Measurements from ENCODE around the gene CFAP99.

Gene CFAP99

DNA sequence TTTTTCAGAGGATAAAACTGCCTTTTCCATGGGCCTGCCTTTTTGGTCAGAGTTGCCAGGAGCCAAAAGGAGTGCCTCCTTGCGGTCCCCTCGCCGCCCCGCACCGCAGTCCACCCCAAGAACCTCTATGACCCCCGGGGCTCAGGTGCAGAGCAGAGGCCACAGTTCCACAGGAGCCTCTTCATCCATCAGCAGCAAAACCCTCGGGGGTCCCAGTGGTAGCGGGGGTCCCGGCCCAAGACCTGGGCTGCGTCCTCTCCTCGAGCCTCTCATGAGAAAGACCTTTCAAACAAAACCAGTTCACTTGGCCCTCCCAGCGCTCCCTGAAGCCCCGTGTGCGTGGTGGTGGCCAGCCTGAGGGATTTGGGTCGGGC lies 17.2 kb upstream of the CFAP99 start:
- Histone ChIP-seq H3K79me2 (ENCODE audit: control insufficient read depth, low read length) (no peaks in the 10 kb centered on the region), H3K36me3 (ENCODE audit: control insufficient read depth, low read length) (no peaks in the 10 kb centered on the region), H3K4me3 (ENCODE audit: low read length) (no peak overlapping the region), H3K27me3 (ENCODE audit: control insufficient read depth, low read length) (peaks cover 18% of the 10 kb centered on the region), H3K27ac (ENCODE audit: low read depth, low read length) (no peak overlapping the region), H3K4me1 (ENCODE audit: control insufficient read depth, low read length) (no peaks in the 10 kb centered on the region), H3K9me2 (replicated peaks; ENCODE audit: control insufficient read depth, low read length) (no peaks in the 10 kb centered on the region), H4K20me1 (ENCODE audit: control insufficient read depth, insufficient read depth, low read depth, low read length) (no peaks in the 10 kb centered on the region), H3K9me3 (ENCODE audit: control insufficient read depth, insufficient read depth, low read length) (no peaks in the 10 kb centered on the region), H3K4me2 (ENCODE audit: low read length) (no peak overlapping the region), H3F3A (ENCODE audit: control insufficient read depth, insufficient read depth) (no peaks in the 10 kb centered on the region)
- no peak for TF ChIP-seq EZH2phosphoT487 (IDR thresholded peaks at IDR 0.05; ENCODE audit: borderline replicate concordance, low read length)
- TF ChIP-seq, protein P1, sequence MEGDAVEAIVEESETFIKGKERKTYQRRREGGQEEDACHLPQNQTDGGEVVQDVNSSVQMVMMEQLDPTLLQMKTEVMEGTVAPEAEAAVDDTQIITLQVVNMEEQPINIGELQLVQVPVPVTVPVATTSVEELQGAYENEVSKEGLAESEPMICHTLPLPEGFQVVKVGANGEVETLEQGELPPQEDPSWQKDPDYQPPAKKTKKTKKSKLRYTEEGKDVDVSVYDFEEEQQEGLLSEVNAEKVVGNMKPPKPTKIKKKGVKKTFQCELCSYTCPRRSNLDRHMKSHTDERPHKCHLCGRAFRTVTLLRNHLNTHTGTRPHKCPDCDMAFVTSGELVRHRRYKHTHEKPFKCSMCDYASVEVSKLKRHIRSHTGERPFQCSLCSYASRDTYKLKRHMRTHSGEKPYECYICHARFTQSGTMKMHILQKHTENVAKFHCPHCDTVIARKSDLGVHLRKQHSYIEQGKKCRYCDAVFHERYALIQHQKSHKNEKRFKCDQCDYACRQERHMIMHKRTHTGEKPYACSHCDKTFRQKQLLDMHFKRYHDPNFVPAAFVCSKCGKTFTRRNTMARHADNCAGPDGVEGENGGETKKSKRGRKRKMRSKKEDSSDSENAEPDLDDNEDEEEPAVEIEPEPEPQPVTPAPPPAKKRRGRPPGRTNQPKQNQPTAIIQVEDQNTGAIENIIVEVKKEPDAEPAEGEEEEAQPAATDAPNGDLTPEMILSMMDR (IDR thresholded peaks at IDR 0.05; ENCODE audit: low read depth, low read length, poor library complexity, severe bottlenecking): no peak

DNA sequence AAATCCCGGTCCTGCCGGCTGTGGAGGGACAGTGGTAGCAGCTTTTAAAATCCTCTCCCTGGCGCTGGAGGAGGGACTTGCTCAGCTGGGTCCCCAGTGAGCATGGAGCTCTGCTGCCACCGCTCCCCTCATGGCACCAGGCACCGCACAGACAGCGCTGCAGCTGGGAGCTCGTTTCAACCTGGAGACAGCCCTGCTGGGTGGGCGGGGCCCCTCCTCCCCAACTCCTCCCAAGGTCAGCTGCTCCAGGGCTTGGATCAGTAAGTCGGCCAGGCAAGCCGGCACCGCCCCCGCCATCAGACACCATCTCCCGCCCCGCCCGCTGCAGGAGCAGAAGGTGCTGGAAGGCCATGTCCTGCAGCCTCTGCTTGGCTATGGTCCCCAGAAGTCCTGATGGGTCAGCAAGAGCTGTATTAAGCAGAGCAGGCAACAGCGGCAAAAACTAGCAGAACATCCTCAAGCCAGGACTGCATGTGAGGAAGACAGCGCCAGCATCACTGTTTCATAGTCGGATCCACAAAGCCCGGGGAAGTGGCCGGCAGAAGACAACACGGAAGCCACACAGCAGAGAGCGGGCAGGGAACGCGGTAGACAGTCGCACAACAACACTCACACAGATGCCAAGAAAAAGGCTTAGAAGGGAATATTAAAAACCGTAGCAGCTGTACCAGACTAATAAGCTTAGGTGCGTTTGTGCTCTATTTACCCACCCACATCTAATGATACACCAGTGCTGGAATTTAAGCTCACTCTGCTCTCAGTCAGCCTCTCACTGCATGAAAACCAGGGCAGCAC lies 16.5 kb upstream of the CFAP99 start:
- Histone ChIP-seq H3K4me1 (ENCODE audit: control insufficient read depth, low read length) (no peaks in the 10 kb centered on the region), H3K27ac (ENCODE audit: low read depth, low read length) (no peak overlapping the region), H3K36me3 (ENCODE audit: control insufficient read depth, low read length) (no peaks in the 10 kb centered on the region), H3K9me2 (replicated peaks; ENCODE audit: control insufficient read depth, low read length) (no peaks in the 10 kb centered on the region), H3K9me3 (ENCODE audit: control insufficient read depth, insufficient read depth, low read length) (no peaks in the 10 kb centered on the region), H3F3A (ENCODE audit: control insufficient read depth, insufficient read depth) (no peaks in the 10 kb centered on the region), H3K27me3 (ENCODE audit: control insufficient read depth, low read length) (peaks cover 18% of the 10 kb centered on the region), H3K4me3 (ENCODE audit: low read length) (no peak overlapping the region), H4K20me1 (ENCODE audit: control insufficient read depth, insufficient read depth, low read depth, low read length) (no peaks in the 10 kb centered on the region), H3K4me2 (ENCODE audit: low read length) (no peak overlapping the region), H3K79me2 (ENCODE audit: control insufficient read depth, low read length) (no peaks in the 10 kb centered on the region)
- TF ChIP-seq, protein P1 (IDR thresholded peaks at IDR 0.05; ENCODE audit: low read depth, low read length, poor library complexity, severe bottlenecking): no peak
- no peak for TF ChIP-seq EZH2phosphoT487 (IDR thresholded peaks at IDR 0.05; ENCODE audit: borderline replicate concordance, low read length)

DNA sequence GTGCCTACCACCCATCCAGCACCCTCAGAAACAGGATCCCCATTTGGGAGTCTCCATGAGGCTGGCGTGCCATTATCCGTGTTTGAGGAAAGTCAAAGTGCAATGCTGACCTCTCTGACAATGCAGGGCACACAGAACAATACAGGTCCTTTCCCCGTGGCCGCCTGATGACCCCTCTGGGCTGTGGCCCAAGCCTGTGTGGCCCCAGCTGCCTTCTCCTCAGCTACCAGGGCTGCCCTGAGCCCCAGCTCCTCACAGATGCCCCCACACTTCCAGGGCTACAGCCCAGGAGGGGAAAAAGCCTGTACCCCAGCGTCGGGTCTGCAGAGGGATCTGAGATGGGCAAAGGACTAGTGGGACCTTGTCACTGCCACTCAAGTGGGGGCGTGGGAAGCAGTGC lies 15.8 kb upstream of the CFAP99 start:
- H3K4me3 ChIP-seq (ENCODE audit: low read length): no peak overlapping the region
- no peak overlapping the region for H3K4me2 ChIP-seq (ENCODE audit: low read length)
- no peaks in the 10 kb centered on the region for H3K36me3 ChIP-seq (ENCODE audit: control insufficient read depth, low read length)
- H3K79me2 ChIP-seq (ENCODE audit: control insufficient read depth, low read length): no peaks in the 10 kb centered on the region
- H4K20me1 ChIP-seq (ENCODE audit: control insufficient read depth, insufficient read depth, low read depth, low read length): no peaks in the 10 kb centered on the region
- no peaks in the 10 kb centered on the region for H3F3A ChIP-seq (ENCODE audit: control insufficient read depth, insufficient read depth)
- no peaks in the 10 kb centered on the region for H3K4me1 ChIP-seq (ENCODE audit: control insufficient read depth, low read length)
- TF ChIP-seq, protein P1 (IDR thresholded peaks at IDR 0.05; ENCODE audit: low read depth, low read length, poor library complexity, severe bottlenecking): no peak
- no peak for TF ChIP-seq EZH2phosphoT487 (IDR thresholded peaks at IDR 0.05; ENCODE audit: borderline replicate concordance, low read length)
- H3K9me3 ChIP-seq (ENCODE audit: control insufficient read depth, insufficient read depth, low read length): no peaks in the 10 kb centered on the region
- no peak overlapping the region for H3K27ac ChIP-seq (ENCODE audit: low read depth, low read length)
- H3K9me2 ChIP-seq (replicated peaks; ENCODE audit: control insufficient read depth, low read length): no peaks in the 10 kb centered on the region
- H3K27me3 ChIP-seq (ENCODE audit: control insufficient read depth, low read length): peaks cover 18% of the 10 kb centered on the region
